MM.1S (cell line): ENCODE results near the gene CIAO1.

ENCODE experiments used
- CTCF ChIP-seq: fragments of 300-600 bp; sonication (generic); IDR thresholded peaks from 2 replicates; pipeline ENCODE4 v1.5.1; 2016; ENCODE audit warnings: antibody characterized with exemption, low read length, mixed read lengths
- EZH2 ChIP-seq: fragments of 300-600 bp; sonication (generic); optimal IDR thresholded peaks from 2 replicates; pipeline ENCODE3; 2017; ENCODE audit warnings: low read depth, mild to moderate bottlenecking, antibody characterized with exemption, low read length, mixed read lengths
- EZH2phosphoT487 ChIP-seq: fragments of 300-600 bp; sonication (generic); IDR thresholded peaks from 2 replicates; pipeline ENCODE4 v1.6.1; 2018; ENCODE audit warnings: antibody characterized with exemption, low read length

DNA sequence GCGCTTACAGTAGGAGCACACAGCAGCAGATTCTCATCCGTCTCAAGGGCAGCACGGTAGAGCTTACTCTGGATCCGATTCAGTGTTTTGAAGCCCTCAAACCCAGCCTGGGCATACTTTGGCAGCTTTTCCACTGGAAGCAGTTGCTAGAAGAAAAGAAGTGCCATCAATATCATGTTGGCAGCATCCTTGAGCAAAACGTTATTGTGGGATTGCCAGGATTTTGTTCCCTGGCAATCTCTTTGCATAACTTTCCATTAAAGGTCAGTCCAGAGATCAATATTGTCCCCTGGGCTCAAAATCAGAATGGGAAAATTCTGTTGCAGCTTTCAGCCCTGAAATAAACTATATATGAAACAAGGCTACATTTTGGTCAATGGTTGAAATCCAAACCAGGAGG is 30.9 kb downstream of the CIAO1 start:
- TF ChIP-seq CTCF = no peak
- TF ChIP-seq EZH2phosphoT487 = no peak
- TF ChIP-seq EZH2 = no peak
